Erythroblast (primary cell): ENCODE data around the gene MSI2.

Experiments used
- DNase-seq, 2 experiments: peaks; one replicate each; lab custom pipeline; 2025; lab: John Stamatoyannopoulos, UW
- GATA1 ChIP-seq: IDR thresholded peaks from 2 replicates; pipeline ENCODE4 v1.6.1; 2011; ENCODE audit warnings: low read depth, mild to moderate bottlenecking, control low read depth, low read length, moderate library complexity
- POLR2A ChIP-seq: IDR thresholded peaks from 2 replicates; pipeline ENCODE4 v1.6.1; 2011; ENCODE audit warnings: mild to moderate bottlenecking, low read length

MSI2 gene

DNA sequence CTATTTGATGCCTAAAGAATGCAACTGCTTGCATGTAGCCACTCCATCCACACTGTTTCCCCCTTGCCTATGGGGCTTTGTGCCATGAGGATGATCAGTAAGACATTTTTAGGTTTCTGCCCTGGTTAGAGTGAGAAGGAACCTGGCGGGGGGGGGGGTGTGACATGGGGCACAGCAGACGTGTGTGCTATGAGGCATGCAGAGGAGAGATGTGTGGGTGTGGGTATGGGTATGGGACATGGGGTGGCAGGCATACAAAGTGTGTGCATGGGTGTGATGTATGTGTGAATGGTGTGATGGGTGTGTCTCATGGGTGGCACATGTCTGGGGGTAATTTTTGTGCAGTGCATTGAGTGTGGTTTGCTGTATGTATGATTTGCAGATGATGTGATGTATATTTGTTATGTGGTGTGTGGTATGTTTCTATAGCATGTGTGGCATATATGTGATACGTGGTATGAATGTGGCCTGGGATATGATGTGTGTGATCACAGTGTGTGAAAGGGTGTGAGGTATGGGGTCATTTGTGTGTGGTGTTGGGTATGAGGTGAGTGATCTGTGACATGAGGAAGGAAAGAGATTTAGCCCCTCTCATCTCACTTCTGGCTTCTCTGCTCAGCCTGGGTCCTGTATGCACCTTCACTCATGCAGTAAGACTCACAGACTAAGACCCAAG lies 473.8 kb downstream of the MSI2 start:
- no peak for DNase-seq
- no peak for TF ChIP-seq GATA1
- no peak for TF ChIP-seq POLR2A

DNA sequence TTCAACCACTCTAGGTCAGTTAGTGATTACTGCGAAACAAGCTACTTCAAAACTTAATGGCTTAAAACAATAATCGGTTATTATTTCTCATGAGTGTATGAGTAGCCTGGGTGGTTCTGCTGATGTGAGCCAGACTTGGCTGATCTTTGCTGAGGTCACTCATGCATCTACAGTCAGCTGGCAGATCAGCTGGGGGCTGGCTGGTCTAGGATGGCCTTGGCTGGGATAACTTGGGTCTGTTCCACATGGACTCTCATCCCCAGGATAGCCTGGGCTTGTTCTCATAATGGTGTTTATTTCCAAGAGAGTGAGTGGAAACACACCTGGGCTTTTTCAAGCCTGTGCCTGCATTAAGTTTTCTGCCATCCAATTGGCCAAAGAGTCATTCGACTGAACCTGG lies 475.7 kb downstream of the MSI2 start:
- TF ChIP-seq POLR2A: no peak
- TF ChIP-seq GATA1: no peak
- DNase-seq: no peak

GRCh38 chr17:57733085-57733484 lies 476.8 kb downstream of the MSI2 start:
- no peak for DNase-seq
- no peak for TF ChIP-seq GATA1
- TF ChIP-seq POLR2A: no peak
